ENCODE results near the gene RFX2. TPM values are rescaled to one million over a fixed set of nuclear protein-coding genes. Genes with fewer than 3 reads are reported as not detected.

The RFX2 gene
- total RNA-seq, 2 donors from 2014 or later = 6.6 to 11.0 TPM

- Histone ChIP-seq H3K27me3 (ENCODE audit: control insufficient read depth, insufficient read depth, low read length, poor library complexity, severe bottlenecking) (peaks cover 5% of the 10 kb centered on the region), H3K9ac (ENCODE audit: extremely low read depth, low read length, poor library complexity, severe bottlenecking) (no peak overlapping the region), H3K4me1 (ENCODE audit: control insufficient read depth, insufficient read depth, low read length) (no peaks in the 10 kb centered on the region), H3K4me3 (ENCODE audit: low read length) (no peak overlapping the region), H3K9me3 (ENCODE audit: control insufficient read depth, low read length) (peaks cover 4% of the 10 kb centered on the region), H3K36me3 (ENCODE audit: control insufficient read depth, insufficient read depth, low read length) (no peaks in the 10 kb centered on the region), H3K27ac (ENCODE audit: low read depth, low read length) (no peak overlapping the region)
- Mint-ChIP-seq H3K27ac (no peak overlapping the region), H3K4me1 (no peaks in the 10 kb centered on the region), H3K9me3 (peaks cover 16% of the 10 kb centered on the region), H3K4me3 (no peak overlapping the region), H3K36me3 (ENCODE audit: low read depth) (no peaks in the 10 kb centered on the region), H3K27me3 (ENCODE audit: insufficient read depth) (peaks cover 34% of the 10 kb centered on the region)
- 66 to 100% methylated on average over 1 to 2 of the region's 2 CpGs for WGBS, 2 experiments (ENCODE audit: insufficient coverage in 1 of 2, insufficient read length in 1 of 2)
- DNase-seq = no peak
- TF ChIP-seq, protein P1, sequence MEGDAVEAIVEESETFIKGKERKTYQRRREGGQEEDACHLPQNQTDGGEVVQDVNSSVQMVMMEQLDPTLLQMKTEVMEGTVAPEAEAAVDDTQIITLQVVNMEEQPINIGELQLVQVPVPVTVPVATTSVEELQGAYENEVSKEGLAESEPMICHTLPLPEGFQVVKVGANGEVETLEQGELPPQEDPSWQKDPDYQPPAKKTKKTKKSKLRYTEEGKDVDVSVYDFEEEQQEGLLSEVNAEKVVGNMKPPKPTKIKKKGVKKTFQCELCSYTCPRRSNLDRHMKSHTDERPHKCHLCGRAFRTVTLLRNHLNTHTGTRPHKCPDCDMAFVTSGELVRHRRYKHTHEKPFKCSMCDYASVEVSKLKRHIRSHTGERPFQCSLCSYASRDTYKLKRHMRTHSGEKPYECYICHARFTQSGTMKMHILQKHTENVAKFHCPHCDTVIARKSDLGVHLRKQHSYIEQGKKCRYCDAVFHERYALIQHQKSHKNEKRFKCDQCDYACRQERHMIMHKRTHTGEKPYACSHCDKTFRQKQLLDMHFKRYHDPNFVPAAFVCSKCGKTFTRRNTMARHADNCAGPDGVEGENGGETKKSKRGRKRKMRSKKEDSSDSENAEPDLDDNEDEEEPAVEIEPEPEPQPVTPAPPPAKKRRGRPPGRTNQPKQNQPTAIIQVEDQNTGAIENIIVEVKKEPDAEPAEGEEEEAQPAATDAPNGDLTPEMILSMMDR (conservative IDR thresholded peaks at IDR 0.05) = no peak
Observed at GRCh38 chr19:6118043-6118442, 7.7 kb upstream of the RFX2 start.

- DNase-seq = no peak
- Histone ChIP-seq H3K9ac (ENCODE audit: extremely low read depth, low read length, poor library complexity, severe bottlenecking) (no peak overlapping the region), H3K9me3 (ENCODE audit: control insufficient read depth, low read length) (peaks cover 4% of the 10 kb centered on the region), H3K27ac (ENCODE audit: low read depth, low read length) (no peak overlapping the region), H3K27me3 (ENCODE audit: control insufficient read depth, insufficient read depth, low read length, poor library complexity, severe bottlenecking) (peaks cover 5% of the 10 kb centered on the region), H3K4me3 (ENCODE audit: low read length) (no peak overlapping the region), H3K4me1 (ENCODE audit: control insufficient read depth, insufficient read depth, low read length) (no peaks in the 10 kb centered on the region), H3K36me3 (ENCODE audit: control insufficient read depth, insufficient read depth, low read length) (no peaks in the 10 kb centered on the region)
- Mint-ChIP-seq H3K9me3 (peaks cover 16% of the 10 kb centered on the region), H3K4me1 (no peaks in the 10 kb centered on the region), H3K36me3 (ENCODE audit: low read depth) (no peaks in the 10 kb centered on the region), H3K27me3 (ENCODE audit: insufficient read depth) (peaks cover 36% of the 10 kb centered on the region), H3K27ac (no peak overlapping the region), H3K4me3 (no peak overlapping the region)
- TF ChIP-seq, protein P1 (conservative IDR thresholded peaks at IDR 0.05) = no peak
Observed at GRCh38 chr19:6117534-6117933, 7.2 kb upstream of the RFX2 start.

GRCh38 chr19:6116749-6117430, 6.6 kb upstream of the RFX2 start:
- no peaks in the 10 kb centered on the region for H3K4me1 Mint-ChIP-seq
- Histone ChIP-seq H3K9ac (ENCODE audit: extremely low read depth, low read length, poor library complexity, severe bottlenecking) (no peak overlapping the region), H3K9me3 (ENCODE audit: control insufficient read depth, low read length) (peaks cover 4% of the 10 kb centered on the region), H3K27me3 (ENCODE audit: control insufficient read depth, insufficient read depth, low read length, poor library complexity, severe bottlenecking) (peaks cover 5% of the 10 kb centered on the region), H3K36me3 (ENCODE audit: control insufficient read depth, insufficient read depth, low read length) (no peaks in the 10 kb centered on the region), H3K4me1 (ENCODE audit: control insufficient read depth, insufficient read depth, low read length) (no peaks in the 10 kb centered on the region), H3K27ac (ENCODE audit: low read depth, low read length) (no peak overlapping the region), H3K4me3 (ENCODE audit: low read length) (no peak overlapping the region)
- WGBS, 2 experiments (ENCODE audit: insufficient coverage in 1 of 2, insufficient read length in 1 of 2) = 84 to 95% methylated on average over 3 to 4 of the region's 4 CpGs
- peaks cover 16% of the 10 kb centered on the region for H3K9me3 Mint-ChIP-seq
- no peaks in the 10 kb centered on the region for H3K36me3 Mint-ChIP-seq (ENCODE audit: low read depth)
- DNase-seq = no peak
- TF ChIP-seq, protein P1 (conservative IDR thresholded peaks at IDR 0.05) = no peak
- H3K27ac Mint-ChIP-seq = no peak overlapping the region
- H3K4me3 Mint-ChIP-seq = no peak overlapping the region
- peaks cover 40% of the 10 kb centered on the region for H3K27me3 Mint-ChIP-seq (ENCODE audit: insufficient read depth)

Measured in endodermal cell (in vitro differentiated cells).